HG03196 (cell line): ENCODE data around the gene TTLL4.

Experiments used
- ATAC-seq: cut with Tn5 transposase; IDR thresholded peaks from one replicate; pipeline ENCODE4 v1.9.1; 2021; ENCODE audit not compliant: unreplicated experiment

Gene TTLL4

DNA sequence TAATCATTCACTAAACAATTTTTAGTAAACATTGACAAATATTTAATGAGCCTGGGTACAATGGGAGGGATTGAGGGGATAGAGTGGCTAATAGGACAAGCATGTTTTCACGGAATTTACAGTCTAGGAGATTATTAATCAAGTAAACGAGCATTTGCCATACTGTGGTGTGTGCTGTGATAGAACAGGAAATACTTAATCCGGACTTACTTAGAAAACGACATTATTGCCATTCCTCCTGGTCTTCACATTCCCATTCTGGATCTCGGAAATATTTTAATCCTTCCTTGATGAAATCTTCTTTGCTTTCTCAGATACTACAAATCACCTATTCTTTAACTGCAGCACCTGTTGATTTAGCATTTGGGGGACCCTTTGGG lies 905 bp downstream of the TTLL4 start:
- ATAC-seq: no peak

DNA sequence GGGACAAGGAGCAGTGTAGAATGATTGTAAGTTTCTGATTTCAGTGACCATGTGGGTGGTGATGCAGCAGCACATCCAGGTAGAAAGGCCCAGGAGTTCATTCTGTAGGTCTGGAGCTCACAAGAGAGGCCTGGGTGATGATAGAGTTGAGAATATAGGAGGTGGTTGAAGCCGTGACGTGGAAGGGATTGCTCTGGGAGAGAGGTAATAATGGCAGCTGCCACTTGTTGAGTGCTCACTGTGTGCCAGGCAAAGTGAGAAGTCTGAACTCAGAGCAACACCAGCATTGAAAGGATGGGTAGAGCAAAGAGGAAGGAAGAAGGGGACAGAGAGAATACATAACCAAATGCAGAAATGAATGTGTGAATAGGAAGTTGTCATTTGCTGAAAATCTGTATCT lies 3.3 kb downstream of the TTLL4 start:
- no peak for ATAC-seq

DNA sequence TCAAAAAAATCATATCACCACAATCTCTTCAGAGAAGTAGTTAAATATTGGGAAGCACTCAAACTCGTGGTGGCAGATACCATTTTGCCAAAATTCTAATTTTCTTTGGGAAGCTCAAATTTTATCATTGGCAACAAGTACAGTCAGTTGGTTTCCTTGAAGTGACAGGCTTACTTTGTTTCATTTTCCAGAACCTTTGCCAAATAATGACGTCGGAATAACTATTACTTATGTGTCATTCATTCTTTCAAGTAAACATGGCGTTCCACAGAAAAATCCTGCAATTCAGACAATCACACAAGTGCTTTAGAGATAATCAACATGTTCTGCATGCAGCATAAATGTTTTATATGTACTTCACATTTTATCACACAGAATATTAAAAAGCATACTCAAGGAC lies 5.4 kb downstream of the TTLL4 start:
- ATAC-seq: no peak

DNA sequence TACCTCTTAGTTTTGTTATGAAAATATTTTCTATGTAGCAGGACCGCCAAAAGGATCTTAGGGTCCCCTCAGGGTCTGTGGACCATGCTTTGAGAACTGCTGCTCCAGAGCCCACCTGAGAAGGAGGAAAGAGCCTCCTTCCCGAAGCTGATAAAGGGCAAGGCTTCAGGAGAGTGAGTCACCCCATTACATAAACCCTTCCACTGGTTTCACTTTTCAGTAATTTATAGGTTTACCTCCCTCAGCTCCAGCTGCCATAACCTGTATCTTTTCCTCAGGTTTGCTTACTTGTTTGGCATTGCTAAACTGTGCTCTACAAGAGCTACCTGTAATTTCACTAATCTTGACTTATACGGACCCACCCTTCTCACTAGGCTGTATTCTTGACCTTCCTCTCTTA lies 6.6 kb downstream of the TTLL4 start:
- ATAC-seq: no peak

DNA sequence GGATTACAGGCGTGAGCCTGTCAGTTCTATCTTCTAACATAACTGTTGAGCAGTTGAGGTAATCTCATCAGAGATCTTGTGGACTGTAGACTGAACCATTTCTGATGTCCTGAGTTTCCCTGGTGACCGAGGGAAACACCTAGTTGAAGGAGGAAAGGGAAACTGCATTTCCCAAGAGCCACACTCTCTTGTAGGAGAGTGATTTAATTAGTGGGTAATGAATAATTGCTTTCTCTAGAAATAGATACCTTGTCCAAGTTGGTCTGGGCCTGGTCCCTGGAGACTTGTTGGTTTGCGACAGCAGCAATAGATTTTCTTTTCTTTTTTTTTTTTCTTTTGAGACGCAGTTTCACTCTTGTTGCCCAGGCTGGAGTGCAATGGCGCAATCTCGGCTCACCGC lies 7.4 kb downstream of the TTLL4 start:
- no peak for ATAC-seq

- no peak for ATAC-seq
Observed at GRCh38 chr2:218719457-218719856, 8.8 kb downstream of the TTLL4 start.

DNA sequence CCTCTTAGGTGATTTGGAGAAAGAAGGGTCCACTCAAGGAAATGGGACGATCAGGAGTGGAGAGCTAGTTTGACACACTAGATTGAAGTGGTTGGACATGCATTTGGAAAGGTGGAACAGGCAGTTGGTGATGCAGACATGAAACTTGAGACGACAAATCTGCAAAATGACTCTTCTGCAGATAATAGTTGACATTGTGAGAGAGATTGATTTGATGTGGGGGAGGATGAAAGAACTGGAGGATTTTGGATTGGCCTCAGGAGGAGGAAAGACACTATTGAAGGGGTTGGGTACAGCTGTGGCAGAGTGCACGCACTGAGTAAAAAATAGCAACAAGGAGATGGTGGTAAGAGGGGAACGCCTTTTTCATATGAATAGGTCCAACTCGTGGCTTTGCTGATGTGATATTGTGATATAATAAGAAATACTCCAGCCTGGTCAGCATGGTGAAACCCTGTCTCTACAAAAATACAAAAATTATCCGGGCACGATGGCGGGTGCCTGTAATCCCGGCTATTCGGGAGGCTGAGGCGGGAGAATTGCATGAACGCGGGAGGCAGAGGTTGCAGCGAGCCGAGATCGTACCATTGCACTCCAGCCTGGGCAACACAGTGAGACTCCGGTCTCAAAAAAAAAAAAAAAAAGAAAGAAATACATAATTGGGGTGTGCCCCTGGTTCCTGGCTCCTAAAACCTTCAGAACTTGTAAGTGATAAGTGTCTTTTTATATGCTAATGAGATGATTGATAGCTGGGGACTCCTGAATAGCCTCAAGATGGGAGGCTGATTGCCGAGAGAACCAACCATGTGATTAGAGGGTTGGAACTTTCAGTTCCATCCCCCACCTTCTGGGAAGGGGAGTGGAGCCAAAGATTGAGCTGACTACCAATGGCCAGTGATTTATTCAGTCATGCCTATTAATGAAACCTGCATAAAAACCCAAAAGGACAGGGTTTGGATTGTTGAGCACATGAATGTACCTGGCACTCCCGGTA lies 9.7 kb downstream of the TTLL4 start:
- no peak for ATAC-seq

GRCh38 chr2:218721488-218721887 lies 10.9 kb downstream of the TTLL4 start:
- no peak for ATAC-seq

GRCh38 chr2:218721934-218722333 lies 11.3 kb downstream of the TTLL4 start:
- ATAC-seq: no peak

- no peak for ATAC-seq
Observed at GRCh38 chr2:218722419-218722818, 11.8 kb downstream of the TTLL4 start.

- ATAC-seq: no peak
Observed at GRCh38 chr2:218722876-218723785, 12.5 kb downstream of the TTLL4 start.

DNA sequence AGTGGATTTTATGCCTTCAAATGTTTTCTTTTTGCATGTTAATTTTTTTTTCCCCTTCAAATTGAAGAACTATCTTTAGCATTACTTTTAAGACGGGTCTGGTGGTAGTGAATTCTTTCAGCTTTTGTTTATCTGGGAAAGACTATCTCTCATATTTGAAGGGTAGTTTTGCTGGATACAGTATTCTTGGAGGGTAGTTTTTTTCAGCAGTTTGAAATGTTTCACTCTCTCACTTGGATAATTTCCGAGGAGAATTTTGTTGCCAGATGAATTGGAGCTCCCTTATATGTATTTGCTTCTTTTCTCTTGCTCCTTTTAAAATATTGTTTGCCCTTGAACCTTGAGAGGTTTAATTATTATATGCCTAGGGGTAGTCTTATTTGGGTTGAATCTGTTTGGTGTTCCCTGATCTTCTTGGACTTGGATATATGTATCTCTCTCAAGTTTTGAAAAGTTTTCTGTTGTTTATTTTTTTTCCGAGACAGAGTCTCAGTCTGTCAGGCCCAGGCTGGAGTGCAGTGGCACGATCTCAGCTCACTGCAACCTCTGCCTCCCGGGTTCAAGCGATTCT lies 15.5 kb downstream of the TTLL4 start:
- no peak for ATAC-seq

- no peak for ATAC-seq
Observed at GRCh38 chr2:218727502-218728165, 17.0 kb downstream of the TTLL4 start.

DNA sequence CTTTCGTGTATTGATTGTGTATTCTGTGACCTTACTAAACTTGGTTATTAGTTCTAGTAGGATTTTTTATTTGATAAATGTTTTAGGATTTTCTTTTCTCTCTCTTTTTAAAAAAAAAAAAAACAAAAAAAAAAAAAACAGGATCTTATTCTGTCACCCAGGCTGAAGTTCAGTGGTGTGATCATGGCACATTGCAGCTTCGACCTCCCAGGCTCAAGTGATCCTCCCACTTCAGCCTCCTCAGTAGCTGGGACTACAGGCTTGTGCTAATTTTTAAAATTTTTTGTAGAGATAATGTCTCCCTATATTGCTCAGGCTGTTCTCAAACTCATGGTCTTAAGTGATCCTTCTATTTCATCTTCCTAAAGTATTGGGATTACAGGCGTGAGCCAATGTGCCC lies 19.0 kb downstream of the TTLL4 start:
- ATAC-seq: no peak

- ATAC-seq: no peak
Observed at GRCh38 chr2:218732052-218732760, 21.6 kb downstream of the TTLL4 start.

GRCh38 chr2:218732761-218733158 lies 22.1 kb downstream of the TTLL4 start:
- no peak for ATAC-seq

DNA sequence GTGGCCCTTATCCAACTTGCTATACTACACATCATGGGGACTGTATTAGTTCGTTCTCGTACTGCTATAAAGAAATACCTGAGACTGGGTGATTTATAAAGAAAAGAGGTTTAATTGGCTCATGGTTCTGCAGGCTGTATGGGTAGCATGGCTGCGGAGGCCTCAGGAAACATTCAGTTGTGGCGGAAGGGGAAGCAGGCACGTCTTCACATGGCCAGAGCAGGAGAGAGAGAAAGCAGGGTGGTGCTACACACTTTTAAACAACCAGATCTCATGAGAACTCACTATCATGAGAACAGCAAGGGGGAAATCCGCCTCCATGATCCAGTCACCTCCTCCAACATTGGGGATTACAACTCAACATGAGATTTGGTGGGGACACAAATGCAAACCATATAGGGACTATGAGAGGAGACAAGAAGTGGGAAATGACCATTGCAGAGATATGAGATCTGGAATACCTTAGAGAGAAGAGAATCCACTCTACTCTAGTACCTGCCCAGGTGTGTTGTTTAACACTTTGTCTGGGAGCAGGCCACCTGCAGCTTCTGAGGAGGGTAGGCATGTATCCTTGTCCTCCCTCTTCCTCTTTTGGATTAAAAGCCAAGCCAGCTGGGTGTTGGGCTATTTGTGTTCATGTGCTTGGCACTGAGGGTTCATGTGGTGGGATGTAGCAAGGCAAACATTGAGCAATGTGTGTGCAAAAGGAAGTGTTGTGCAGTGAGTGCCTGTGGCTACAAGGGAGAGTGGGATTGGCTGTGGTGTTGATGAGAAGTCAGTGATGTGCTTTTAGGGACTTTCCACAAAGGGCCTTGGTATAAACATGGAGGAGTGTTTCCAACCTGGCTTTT lies 22.8 kb downstream of the TTLL4 start:
- no peak for ATAC-seq

DNA sequence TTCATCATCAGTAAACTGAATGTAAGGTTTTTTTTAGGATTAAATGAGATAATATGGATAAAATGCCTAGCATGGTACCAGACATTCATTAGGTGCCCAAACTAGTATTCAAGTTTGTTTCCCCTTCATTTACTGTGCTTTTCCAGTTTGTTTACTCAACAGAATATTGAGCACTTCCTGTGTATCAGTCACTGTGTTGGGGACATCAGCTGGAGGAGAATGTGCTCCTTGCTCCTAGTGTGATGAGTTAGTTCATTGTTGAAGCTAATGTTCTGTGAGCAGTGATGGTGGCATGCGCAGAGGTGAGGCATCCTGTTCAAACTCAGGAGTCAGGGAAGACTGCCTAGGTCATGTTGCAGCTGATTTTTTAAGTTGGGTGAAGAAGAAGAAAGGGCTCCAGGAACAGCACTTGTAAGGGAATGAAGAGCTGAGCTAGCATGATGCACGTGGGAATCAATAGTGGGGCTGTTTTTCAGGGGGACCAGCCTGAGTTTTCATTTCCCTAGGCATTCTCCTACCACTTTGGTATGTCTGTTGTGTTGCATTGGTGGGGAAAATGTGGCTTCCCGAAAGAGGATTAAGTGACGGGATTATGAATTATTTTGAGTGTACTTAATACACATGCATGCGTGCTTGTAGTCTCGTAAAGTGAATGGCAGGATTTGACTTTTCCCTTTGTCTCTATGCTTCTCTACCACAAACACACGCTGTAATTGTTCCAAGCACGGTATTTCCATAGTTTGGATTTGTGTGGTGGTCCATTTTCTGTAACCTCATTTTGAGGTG lies 23.7 kb downstream of the TTLL4 start:
- no peak for ATAC-seq

- no peak for ATAC-seq
Observed at GRCh38 chr2:218736531-218736930, 25.9 kb downstream of the TTLL4 start.
